ENCODE measurements around the gene CTSK. TPM values are rescaled to one million over a fixed set of nuclear protein-coding genes. Genes with fewer than 3 reads are reported as not detected.

The CTSK gene
- total RNA-seq, 4 donors from 2014 or later: 3.0 to 71.7 (median 38.5) TPM

DNA sequence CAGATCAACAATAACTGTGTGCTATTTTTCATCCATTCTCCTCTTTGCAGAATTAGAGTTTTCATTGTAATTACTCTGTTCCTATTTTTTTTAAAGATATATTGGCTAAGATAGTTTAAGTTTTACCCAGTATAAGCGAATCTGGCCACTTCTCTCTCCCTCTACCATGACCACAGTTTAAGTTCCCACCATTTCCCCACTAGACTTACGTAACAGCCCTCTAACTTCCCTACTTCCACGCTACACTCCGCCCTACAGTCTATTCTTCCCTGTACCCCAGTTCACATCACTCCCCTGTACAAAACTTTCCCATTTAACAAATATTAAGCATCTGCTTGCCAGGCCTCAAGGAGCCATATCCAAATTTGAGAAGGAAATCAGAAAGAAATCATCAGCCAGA, 16.5 kb downstream of the CTSK start:
- TF ChIP-seq, protein P1, sequence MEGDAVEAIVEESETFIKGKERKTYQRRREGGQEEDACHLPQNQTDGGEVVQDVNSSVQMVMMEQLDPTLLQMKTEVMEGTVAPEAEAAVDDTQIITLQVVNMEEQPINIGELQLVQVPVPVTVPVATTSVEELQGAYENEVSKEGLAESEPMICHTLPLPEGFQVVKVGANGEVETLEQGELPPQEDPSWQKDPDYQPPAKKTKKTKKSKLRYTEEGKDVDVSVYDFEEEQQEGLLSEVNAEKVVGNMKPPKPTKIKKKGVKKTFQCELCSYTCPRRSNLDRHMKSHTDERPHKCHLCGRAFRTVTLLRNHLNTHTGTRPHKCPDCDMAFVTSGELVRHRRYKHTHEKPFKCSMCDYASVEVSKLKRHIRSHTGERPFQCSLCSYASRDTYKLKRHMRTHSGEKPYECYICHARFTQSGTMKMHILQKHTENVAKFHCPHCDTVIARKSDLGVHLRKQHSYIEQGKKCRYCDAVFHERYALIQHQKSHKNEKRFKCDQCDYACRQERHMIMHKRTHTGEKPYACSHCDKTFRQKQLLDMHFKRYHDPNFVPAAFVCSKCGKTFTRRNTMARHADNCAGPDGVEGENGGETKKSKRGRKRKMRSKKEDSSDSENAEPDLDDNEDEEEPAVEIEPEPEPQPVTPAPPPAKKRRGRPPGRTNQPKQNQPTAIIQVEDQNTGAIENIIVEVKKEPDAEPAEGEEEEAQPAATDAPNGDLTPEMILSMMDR (IDR thresholded peaks at IDR 0.05): no peak
- no peak for TF ChIP-seq POLR2A (IDR thresholded peaks at IDR 0.05)
- Histone ChIP-seq H3K9me3 (no peaks in the 10 kb centered on the region), H3K36me3 (peaks cover 0 to 20% (median 4%) of the 10 kb centered on the region in 3 donors), H3K27ac (no peak overlapping the region), H3K4me1 (peaks cover 4 to 23% (median 5%) of the 10 kb centered on the region in 3 donors), H3K27me3 (no peaks in the 10 kb centered on the region), H3K4me3 (no peak overlapping the region)
- WGBS, 2 donors: 71 to 93% methylated on average over 4 of the region's 4 CpGs
- no peak for DNase-seq
- intact Hi-C loops (cut with DNase I): no loop called here

- intact Hi-C loops (cut with DNase I): no loop called here
- Histone ChIP-seq H3K27me3 (no peaks in the 10 kb centered on the region), H3K27ac (peak overlapping the region in 3 of 4 donors; percentile 8 to 46 (median 38)), H3K9me3 (no peaks in the 10 kb centered on the region), H3K4me3 (no peak overlapping the region), H3K36me3 (no peaks in the 10 kb centered on the region), H3K4me1 (peaks cover 4 to 23% (median 5%) of the 10 kb centered on the region in 3 donors)
- TF ChIP-seq POLR2A (IDR thresholded peaks at IDR 0.05): no peak
- TF ChIP-seq, protein P1 (IDR thresholded peaks at IDR 0.05): peak in 1 of 6 experiments; percentile 14
- 38 to 52% methylated on average over 4 of the region's 4 CpGs for WGBS, 2 donors
- DNase-seq: no peak
These were observed 18.7 kb downstream of the CTSK start for GRCh38 chr1:150789396-150789795.

- no peak for TF ChIP-seq POLR2A (IDR thresholded peaks at IDR 0.05)
- TF ChIP-seq, protein P1 (IDR thresholded peaks at IDR 0.05): no peak
- DNase-seq: no peak
- H3K4me1 ChIP-seq: peaks cover 4 to 23% (median 5%) of the 10 kb centered on the region in 3 donors
- no peaks in the 10 kb centered on the region for H3K27me3 ChIP-seq
- no peaks in the 10 kb centered on the region for H3K9me3 ChIP-seq
- H3K27ac ChIP-seq: peak overlapping the region in 2 of 4 donors; percentile 38 to 46
- no peak overlapping the region for H3K4me3 ChIP-seq
- 76 to 88% methylated on average over 4 of the region's 4 CpGs for WGBS, 2 donors
- H3K36me3 ChIP-seq: no peaks in the 10 kb centered on the region
- intact Hi-C loops (cut with DNase I): no loop called here
These were observed 19.1 kb downstream of the CTSK start for GRCh38 chr1:150788946-150789345.

DNA sequence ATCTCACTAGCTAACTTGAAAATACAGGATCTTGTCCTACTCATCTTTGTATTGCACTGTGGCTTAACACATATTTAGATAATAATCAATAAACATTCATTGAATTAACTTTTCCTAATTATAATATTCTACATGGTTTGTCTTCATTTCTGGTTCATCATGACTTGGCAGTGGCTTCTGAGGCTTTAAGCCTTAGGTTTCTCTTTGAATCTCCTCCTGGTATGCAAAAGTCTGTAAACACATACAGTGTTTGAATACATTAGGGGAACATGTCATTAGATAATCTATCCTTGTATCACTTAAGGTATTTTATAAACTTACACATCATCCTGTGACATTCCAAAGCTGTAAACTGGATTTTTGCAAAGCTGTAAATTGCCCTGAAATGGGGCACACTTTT, 20.6 kb downstream of the CTSK start:
- Histone ChIP-seq H3K36me3 (no peaks in the 10 kb centered on the region), H3K4me3 (no peak overlapping the region), H3K4me1 (peaks cover 0 to 23% (median 4%) of the 10 kb centered on the region in 3 donors), H3K9me3 (no peaks in the 10 kb centered on the region), H3K27me3 (no peaks in the 10 kb centered on the region), H3K27ac (no peak overlapping the region)
- no peak for DNase-seq
- intact Hi-C loops (cut with DNase I): no loop called here
- TF ChIP-seq POLR2A (IDR thresholded peaks at IDR 0.05): no peak
- TF ChIP-seq, protein P1 (IDR thresholded peaks at IDR 0.05): no peak

DNA sequence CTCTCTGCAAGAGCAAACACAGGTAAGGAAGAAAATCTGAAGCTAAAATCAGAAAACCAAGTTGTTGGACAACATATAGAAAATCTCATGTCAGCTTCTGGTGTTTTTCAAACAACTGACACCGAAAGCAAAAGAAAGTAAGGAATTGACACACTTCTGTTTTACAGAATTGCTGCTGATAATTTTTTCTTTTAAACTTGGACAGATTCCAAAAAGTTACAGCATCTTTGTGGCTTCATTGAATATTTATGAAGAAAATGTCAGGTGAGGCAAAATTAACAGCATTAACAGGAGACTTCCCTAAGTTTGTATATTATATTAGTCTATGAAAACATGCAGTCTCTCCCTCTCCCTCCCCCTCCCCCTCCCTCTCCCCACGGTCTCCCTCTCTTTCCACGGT, 27.6 kb downstream of the CTSK start:
- no peaks in the 10 kb centered on the region for H3K36me3 ChIP-seq
- H3K27ac ChIP-seq: no peak overlapping the region
- no peaks in the 10 kb centered on the region for H3K27me3 ChIP-seq
- WGBS, 2 donors: 72 to 87% methylated on average over 2 to 3 of the region's 3 CpGs
- H3K4me3 ChIP-seq: no peak overlapping the region
- no peaks in the 10 kb centered on the region for H3K9me3 ChIP-seq
- TF ChIP-seq, protein P1 (IDR thresholded peaks at IDR 0.05): no peak
- no peak for TF ChIP-seq POLR2A (IDR thresholded peaks at IDR 0.05)
- H3K4me1 ChIP-seq: peaks cover 0 to 4% (median 0%) of the 10 kb centered on the region in 3 donors
- no peak for DNase-seq
- intact Hi-C loops (cut with DNase I): no loop called here

All from esophagus squamous epithelium (tissue), 5 donors.